COLO829 (cell line): Measurements from ENCODE around the gene ZMIZ2.
A peak's percentile ranks its signal among the peaks of the same experiment; 100 is the strongest.
"Not testable (repeated sequence)": the region's sequence is repeated elsewhere in the genome, so short reads cannot be mapped to it uniquely, and the experiment has no call there.

Experiments used
- DNase-seq: peaks from one replicate; pipeline ENCODE4 v3.0.0; 2012; ENCODE audit warnings: low spot score

The ZMIZ2 gene

DNA sequence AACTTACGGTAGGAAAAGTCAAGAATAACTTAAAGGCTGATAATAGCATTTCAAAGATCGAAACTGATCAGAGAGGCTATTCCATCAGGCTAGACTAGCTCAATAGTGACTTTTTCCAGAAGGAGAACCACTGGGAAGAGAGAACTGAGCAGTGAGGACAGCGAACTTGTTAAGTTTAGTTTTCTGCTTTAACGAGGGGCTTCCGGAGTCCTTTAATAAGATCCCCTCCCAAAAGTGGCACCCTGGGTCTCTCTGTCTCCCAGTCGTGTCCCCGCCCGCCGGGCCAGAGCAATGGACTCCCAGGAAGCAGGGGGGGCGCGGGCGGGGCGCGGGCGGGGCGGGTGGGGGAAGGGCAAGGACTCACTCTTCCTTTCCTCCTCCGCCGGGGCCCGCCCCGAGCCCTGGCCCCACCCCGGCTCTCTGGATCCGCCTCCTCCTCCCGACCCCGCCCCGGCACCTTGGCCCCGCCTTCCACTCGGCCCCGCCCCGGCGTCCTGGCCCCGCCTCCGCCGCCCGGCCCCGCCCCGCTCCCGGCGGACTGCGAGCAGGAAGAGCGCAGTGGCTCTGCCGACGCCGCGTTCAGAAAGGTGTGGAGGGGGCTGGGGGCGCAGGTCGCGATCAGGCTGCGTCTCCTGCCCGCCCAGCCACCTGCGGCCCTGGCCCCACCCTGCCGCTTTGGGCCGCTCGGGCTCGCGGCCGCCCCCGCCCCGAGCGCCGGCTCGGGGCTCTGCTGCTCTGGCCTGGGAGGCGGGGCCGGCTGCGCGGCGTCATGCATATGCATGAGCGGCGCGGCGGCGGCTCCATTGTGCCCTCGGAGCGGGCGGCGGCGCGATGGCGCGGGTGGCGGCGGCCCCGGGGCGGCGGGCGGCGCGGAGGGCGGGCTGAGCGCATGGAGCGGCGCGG is at the start of gene ZMIZ2:
Gene ZMIZ2 (plus strand): TSS at position 803 of the 903 bp plus-strand sequence. CDS start 7,403 bp downstream, outside the sequence.
- DNase-seq = peak; percentile 98

GRCh38 chr7:44699598-44699997 is 49.0 kb upstream of the ZMIZ2 start:
- not testable (repeated sequence) for DNase-seq

GRCh38 chr7:44700322-44700721 is 48.3 kb upstream of the ZMIZ2 start:
- DNase-seq = no peak

DNA sequence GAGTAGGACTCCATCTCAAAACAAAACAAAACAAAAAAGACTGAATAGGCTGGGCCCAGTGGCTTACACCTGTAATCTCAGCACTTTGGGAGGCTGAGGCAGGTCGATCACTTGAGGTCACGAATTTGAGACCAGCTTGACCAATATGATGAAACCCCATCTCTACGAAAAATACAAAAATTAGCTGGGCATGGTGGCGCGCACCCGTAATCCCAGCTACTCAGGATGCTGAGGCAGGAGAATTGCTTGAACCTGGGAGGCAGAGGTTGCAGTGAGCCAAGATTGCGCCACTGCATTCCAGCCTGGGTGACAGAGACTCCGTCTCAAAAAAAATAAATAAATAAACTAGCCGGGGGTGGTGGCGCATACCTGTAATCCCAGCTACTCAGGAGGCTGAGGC is 45.3 kb upstream of the ZMIZ2 start:
- DNase-seq = not testable (repeated sequence)

DNA sequence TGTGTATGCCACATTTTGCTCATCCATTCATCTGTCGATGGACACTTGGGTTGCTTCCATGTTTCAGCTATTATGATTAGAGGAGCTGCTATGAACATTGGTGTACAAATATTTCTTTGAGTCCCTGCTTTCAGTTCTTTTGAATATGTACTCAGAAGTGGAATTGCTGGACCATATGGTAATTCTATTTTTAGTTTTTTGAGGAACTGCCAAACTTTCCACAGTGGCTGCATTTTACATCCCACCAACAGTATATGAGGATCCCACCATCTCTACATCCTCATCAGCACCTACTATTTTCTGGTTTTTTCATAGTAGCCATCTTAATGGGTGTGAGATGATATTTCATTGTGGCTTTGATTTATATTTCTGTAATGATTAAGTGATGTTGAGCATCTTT is 44.7 kb upstream of the ZMIZ2 start:
- no peak for DNase-seq

- no peak for DNase-seq
Measured at GRCh38 chr7:44705434-44705833, 43.2 kb upstream of the ZMIZ2 start.

DNA sequence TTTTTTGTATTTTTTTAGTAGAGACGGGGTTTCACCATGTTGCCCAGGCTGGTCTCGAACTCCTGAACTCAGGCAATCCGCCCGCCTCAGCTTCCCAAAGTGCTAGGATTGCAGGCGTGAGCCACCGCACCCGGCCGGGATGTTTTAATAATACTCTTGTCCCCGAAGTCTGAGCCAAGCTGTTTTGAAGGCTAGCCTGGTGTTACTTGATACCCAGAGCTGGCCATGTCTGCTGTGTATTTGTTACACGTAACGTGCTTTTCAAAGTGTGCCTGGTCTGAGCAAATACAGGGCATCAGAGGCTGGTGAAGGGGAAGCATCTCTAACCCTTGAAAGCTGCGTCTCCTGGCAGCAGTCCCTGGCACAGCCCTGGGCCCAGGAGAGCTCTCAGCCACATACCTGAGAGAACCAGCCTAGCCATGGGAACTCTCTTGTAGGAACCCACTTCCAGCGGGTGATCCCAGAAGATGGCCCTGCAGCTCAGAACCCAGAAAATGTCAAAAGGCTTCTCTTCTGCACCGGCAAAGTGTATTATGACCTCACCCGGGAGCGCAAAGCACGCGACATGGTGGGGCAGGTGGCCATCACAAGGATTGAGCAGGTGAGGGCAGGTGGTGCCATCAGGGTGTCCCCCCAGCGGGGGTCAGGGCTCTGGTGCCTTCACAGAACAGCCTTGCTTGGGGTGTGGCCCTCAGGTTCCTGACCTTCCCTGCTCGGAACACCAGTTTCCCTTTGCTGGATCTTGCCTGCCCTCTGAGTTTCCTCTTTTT is 41.7 kb upstream of the ZMIZ2 start:
- no peak for DNase-seq

DNA sequence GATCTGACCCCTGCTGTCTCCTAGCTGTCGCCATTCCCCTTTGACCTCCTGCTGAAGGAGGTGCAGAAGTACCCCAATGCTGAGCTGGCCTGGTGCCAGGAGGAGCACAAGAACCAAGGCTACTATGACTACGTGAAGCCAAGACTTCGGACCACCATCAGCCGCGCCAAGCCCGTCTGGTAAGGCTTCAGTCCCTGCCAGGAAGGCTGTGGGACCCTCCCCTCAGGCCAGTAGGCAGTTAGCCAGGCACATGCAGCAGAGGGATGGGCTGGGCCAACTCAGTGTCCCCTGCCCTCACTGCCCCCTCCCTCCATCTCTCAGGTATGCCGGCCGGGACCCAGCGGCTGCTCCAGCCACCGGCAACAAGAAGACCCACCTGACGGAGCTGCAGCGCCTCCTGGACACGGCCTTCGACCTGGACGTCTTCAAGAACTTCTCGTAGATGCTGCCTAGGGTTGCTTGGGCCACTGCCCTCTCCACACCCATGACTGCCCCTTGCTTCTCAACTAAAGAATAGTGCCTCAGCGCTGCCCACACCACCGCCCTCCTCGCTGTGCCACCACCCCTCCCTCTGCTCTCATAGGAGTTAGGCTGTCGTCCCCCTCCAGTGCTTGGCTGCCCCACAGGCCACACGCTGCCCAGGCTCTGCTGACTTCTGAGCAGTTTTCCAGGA is 41.0 kb upstream of the ZMIZ2 start:
- no peak for DNase-seq

DNA sequence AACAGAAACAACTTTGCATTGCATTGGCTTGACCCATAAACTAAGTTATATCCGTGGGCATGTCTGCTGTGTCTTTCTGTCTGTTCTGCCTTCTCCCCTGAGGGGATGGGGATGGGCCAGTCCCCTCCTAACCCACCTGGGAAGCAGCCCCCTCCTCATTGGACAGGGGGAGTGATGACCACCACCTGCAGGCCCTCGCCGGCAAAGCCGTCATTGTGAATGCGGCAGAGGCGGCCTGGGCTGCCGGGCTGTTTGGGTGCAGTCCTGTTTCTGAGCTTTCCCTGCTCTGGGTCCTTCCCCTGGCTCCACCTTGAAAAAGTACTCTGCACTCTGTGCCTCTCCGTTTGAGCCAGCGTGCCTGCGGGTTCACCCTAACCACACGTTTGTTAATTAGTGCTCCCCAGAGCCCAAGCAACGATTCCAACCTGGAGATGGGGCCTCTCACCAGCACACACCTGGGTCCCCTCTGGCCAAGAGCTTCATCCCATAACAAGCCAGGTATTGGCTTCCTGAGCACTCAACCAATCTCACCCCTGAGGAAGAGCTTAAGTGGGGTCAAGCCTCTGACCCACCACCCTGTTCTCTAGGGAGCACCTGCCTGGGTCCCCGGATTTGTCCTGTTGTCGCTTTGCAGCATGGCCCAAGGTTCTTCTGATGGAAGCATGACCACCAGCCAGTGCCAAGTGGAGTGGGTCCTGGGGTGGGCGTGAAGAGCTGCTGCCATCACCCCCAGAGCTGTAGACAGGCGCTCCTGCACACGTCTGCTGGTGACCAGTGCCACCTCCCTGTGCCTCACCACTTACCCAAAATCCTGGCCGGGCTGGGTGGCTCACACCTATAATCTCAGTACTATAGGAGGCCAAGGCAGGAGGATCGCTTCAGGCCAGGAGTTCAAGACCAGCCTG is 39.4 kb upstream of the ZMIZ2 start:
- no peak for DNase-seq

DNA sequence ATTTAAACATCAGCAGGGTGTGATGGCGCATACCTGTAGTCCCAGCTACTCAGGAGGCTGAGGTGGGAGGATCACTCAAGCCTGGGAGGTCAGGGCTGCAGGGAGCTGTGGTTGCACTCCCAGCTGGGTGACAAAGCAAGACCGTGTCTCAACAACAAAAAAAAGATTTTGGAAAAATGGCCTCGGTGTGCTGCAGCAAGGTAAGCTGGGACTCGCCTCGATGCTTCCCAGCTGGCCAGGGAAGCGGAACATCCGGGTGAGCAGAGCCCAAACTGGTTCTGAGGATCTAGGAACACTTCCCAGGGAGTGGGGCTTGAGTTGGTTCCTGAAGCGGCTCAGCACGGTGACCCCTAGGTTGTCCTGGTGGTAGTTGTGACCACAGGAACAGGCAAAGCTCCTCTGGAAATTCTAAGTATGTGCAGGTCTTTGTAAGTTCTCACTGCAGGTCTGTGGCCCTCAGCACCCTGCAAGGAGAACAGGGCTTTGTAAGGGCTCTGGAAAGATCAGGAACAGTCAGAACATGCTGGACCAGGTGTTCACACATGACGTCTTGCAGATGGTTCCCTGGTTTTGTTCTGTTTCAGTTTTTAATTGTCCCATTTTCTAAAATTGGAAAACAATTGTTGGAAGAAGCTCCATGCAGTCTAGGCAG is 38.6 kb upstream of the ZMIZ2 start:
- no peak for DNase-seq

GRCh38 chr7:44711528-44711927 is 37.1 kb upstream of the ZMIZ2 start:
- no peak for DNase-seq

DNA sequence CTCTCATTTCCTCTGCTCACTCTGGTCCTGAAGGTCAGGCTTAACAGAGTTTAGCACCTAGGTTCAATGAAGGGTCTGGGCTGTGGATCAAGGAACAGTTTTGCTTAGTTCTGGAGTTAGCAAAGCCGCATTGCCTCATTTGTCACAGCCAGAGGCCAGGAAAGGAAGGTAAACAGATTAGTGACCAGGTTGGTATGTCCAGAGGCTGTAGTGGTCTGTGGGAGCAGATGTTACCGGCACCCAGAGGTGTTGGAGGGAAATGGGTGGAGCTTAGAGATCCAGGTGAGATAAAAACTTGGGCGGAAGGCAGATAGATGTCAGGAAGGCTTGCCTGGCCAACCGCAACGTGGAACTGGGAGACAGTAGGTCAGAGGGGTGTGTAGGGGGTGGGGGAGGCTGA is 36.6 kb upstream of the ZMIZ2 start:
- DNase-seq = no peak

GRCh38 chr7:44713141-44713540 is 35.5 kb upstream of the ZMIZ2 start:
- DNase-seq = no peak

DNA sequence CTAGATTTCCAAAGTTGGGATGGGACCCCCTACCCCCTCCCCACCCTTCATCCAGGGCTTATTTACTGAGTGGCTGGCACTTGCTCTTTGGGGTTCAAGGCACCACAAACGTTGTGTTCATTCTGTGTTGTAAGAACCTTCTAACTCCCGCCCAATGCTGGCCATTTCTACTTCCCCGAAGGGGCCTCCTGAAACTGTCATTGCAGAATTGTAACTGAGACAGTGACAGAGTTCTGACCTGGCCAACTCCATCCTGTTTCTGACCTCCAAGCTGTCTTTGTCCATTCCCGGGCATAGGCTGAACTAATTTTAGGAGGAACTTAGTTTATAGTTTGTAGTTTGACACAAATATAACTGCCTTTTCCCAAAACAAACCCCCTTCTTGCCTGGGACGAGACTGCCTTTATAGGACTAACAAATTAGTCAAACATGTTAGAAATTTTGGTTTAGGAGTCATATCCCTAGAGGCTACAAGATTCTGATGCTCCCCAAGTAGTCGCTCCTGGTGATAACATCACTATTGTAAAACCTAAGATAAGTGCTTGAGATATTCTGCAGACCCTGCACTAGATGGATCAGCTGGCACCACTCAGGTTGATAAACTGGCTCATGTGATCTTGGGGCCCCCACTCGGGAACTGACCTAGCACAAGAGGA is 34.8 kb upstream of the ZMIZ2 start:
- DNase-seq = no peak

DNA sequence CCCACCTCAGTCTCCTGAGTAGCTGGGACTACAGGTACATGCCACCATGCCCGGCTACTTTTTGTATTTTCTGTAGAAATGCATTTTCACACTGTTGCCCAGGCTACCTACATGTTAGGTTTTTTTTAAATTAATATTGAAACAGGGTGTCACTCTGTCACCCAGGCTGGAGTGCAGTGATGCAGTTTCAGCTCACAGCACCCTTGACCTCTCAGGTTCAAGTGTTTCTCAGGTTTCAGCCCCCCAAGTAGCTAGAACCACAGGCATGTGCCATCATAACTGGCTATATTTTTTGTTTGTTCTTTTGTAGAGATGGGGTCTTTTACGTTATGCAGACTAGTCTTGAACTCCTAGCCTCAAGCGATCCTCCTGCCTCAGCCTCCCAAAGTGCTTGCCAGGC is 32.4 kb upstream of the ZMIZ2 start:
- DNase-seq = no peak

GRCh38 chr7:44720301-44720700 is 28.3 kb upstream of the ZMIZ2 start:
- DNase-seq = no peak

DNA sequence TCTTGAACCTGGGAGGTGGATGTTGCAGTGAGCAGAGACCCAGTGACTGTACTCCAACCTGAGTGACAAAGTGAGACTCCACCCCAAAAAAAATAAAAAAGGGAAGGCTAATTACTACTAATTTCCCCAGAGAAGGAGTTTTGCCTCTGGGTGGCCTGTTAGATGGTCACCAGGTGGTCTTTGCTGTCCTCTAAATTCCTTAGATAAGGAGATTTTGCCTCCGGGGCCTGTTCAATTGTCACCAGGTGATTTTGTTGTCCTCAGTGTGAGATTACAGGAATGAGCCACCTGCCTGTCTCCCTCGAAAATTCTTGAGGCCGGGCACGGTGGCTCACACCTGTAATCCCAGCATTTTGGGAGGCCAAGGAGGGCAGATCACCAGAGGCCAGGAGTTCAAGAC is 24.4 kb upstream of the ZMIZ2 start:
- no peak for DNase-seq

DNA sequence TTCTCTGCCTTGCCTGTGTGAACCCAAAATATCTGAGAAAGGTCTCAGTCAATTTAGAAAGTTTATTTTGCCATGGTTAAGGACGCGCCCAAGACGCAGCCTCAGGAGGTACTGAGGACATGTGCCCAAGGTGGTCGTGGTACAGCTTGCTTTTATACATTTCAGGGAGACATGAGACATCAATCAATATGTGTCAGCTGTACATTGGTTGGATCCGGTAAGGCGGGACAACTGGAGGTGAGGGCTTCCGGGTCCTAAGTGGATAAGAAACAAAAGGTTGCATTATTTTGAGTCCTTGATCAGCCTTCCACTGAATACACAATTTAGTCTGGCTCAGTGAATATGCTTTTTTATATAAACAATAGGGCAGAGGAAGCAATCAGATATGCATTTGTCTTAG is 22.4 kb upstream of the ZMIZ2 start:
- peak; percentile 57 for DNase-seq

DNA sequence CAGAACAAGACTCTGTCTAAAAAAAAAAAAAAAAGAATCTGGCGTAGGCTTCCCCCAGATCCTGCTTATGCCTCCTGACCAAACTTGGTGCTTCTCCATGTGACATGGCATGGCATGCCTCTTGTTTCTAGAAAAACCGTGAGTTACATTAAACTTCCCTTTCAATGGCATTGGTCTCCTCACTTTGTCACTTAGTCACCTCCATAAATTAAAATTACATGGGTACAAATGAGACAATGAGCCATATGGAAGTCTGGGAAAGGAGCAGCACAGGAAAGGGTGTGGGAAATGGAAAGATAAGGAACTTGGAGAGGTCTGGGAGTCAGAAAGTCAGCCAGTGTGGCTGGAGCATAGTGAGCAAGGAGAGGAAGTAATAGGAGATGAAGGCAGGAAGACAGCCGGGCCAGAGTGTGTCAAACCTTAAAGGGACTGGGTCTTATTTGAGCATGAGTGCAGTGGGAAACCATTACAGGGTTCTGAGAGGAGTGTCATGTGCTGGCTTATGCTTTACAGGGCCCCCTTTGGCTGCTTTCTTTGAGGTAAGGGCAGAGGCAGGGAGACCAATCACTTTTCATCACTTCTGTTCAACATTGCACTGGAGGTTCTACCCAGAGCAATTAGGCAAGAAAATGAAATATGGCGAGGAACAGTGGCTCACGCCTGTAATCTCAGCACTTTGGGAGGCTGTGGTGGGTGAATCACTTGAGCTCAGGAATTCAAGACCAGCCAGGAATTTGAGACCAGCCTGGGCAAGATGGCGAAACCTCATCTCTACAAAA is 21.3 kb upstream of the ZMIZ2 start:
- DNase-seq = no peak

GRCh38 chr7:44727937-44728262 is 20.7 kb upstream of the ZMIZ2 start:
- no peak for DNase-seq
